ENCODE measurements around the gene SCN4B.

SCN4B gene

DNA sequence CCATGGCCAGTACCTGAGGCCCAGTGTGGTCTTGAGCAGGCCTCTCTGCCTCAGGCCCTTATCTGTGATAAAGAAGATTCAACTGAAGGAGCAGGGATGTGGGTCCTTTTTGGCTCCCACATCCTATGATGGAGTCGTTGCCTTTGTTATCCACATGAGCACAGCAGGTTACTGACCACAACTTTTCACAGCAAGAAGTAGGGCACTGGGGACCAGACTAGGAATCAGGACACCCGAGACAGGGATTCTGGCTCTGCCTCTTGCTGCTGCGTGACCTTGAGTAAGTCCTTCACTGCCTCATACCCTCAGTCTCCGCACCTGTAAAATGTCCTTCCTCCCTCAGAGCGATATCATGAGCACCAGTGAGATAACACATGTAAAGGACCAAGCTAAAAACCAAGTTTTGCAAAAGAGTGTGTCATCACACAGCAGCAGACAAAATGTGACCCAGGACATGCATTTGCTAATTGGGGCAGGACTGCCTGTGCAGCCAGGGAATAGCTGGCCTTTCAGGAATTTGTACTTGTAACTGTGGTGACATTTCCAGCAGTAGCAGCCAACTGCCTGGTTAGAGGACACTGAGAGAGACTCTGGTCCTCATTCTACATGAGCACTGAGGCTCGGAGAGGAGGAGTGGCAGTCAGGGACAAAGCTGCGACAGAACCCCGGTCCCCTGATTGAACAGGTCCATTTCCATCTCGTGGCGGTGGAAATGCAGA, 52.6 kb downstream of the SCN4B start:
- no peak for DNase-seq

DNA sequence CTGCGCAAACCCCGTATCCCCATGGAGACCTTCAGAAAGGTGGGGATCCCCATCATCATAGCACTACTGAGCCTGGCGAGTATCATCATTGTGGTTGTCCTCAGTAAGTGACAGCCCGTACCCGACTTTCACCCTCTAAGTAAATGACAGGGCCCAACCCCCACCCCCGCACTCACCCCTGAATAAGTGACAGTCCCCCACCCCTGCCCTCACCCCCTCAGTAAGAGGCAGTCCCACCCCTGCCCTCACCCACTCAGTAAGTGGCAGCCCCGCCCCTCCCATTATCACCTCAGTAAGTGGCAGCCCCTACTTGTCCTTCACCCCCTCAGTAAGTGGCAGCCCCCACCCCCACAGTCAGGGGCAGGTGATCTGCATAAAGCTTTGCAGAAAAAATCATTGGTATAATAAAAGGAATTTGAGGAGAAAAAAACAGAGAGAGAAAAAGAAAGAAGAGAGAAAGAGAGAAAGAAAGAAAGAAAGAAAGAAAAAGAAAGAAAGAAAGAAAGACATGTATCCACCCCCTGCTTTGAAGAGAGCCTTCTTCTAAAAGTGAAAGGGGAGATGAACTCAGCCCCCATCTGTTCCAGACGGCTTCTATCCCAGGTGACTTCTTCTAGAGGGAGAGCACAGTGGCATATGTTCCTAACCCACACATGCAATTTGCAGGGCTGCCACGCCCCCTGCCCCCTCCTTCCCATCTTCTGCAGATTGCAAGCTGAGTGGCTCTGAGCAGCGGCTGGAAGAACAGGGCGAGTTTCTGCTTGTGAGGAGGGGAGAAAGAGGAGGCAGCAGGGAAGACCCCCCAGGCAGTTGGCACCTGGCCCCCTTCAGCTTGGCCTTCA, 53.4 kb downstream of the SCN4B start:
- no peak for DNase-seq

DNA sequence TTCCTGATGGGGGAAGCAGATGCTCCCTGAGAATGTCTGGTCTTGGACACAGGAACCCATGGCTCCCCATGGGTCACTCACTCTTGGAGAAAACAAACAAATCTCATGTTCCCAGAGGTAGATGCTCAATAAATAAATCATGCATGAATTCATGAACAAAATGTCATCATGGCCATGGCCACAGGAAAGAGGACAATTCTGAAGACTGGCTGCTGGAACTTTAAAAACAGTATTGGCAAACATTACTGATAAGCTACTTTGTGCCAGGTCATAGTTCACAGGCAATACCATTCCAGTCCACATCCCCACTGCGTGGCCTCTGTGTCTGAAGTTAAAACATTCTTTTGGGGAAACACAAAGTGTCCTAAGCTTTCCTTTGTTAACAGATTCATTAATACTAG, 56.7 kb downstream of the SCN4B start:
- DNase-seq: no peak

DNA sequence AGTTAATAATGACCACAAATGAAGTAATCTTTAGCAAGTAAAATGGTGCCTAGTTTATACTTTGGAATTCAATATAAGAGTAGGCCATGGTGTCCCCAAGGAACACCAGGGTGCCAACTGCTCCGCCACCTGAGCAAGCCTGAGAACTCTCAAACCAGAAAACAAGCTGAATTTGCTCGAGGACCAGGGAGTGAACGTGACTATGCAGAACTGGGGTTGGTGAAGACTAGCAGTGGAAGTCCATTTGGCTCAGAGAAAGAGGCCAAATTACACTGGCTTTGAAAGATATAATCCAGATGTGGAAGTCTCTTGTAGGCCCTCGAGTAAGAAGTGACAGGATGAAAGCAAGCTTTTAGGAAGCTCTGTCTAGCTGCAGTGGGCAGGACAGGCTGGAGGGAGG, 57.1 kb downstream of the SCN4B start:
- DNase-seq: no peak

DNA sequence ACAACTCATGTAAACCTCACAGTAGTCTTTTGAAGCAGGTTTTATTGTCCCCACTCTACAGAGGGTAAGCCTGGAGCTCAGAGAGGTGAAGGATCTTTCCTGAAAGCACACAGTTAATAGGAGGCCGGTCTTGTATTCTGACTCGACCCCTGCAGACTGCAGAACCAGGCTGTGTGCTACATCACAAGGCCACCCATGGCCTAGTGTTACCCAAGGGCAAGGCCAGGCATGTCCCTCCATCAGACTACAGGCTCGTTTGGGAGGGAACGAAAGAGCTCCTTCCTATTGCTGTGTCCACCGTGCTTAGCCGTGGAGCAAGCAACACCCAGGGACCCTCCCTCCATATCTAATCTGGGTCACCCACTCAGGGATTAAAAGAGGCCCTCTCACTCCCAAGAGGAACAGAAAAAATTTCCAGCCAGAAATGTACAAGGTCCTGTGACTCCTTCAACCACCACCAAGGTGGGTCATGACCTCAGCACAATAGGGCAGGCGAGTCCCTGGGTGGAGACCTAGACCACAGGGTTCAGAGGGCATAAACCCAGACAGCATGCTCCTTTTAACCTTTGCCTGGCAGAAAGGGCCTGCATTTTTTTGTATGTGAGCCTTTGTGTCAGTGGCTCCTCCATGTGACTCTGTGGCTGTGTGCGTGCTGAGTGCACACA, 59.6 kb downstream of the SCN4B start:
- no peak for DNase-seq

DNA sequence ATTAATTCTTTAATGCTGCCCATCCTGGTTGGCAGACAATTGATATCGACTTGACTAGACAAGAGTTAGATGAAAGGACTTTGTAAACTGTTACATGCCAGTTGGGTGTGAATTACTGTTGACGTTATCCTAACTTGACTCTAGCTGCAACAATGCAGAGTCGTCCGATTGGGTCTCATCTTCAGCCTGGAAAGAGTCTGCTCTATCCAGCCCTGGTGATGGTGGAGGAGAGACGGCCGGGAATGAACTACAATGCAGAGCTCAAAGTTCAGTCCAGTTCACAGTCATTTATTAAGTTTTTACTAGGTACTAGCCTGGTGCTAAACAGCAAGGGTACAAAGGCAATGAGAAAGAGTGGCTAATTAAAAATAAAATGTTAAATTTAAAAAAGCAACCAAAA, 60.9 kb downstream of the SCN4B start:
- DNase-seq: no peak

GRCh38 chr11:118090545-118091162, 62.0 kb downstream of the SCN4B start:
- no peak for DNase-seq

DNA sequence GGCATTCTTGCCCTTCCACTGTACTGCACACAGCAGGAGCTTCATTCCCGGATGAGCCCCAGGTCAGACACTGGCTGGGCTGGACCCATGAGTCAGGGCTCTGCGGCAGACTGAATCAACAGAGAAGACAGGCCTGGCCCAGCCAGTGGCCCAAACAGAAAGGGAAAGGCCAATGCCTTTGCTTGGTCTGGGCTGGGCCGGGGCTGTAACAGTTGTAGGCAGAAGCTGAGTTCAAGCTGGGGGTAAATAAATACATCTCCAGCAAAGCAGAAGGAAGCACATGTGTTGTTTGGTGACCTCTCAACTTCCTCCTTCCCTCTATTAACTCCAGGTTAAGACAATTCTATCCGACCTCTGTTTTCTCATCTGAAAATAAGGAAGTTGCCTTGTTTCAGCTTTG, 64.1 kb downstream of the SCN4B start:
- DNase-seq: no peak

- DNase-seq: no peak
Observed at GRCh38 chr11:118087931-118088330, 64.7 kb downstream of the SCN4B start.

- DNase-seq: no peak
Observed at GRCh38 chr11:118086913-118087768, 65.5 kb downstream of the SCN4B start, which contains the start of gene SMIM35. TSS of gene SMIM35 (minus strand) at chr11:118086963. CDS start at chr11:118086757, 206 bp downstream.

DNA sequence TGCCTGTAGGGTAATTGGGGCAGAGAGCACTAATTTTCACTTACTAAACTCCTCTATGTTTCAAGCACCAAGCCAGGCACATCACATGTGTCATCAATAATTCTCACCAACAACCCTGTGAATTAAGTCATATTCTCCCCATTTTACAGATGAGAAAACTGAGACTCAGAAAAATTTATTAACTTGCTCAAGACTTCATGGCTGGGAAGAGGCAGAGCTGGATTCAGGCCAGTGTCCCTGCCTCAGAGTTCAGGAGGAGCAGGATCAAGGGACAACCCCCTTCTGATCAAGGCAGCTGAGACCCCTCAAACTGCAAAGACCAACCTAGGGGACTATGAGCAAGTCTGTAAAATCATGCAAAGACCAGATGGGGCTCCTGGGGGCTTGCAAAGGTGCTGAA, 68.0 kb downstream of the SCN4B start:
- no peak for DNase-seq

DNA sequence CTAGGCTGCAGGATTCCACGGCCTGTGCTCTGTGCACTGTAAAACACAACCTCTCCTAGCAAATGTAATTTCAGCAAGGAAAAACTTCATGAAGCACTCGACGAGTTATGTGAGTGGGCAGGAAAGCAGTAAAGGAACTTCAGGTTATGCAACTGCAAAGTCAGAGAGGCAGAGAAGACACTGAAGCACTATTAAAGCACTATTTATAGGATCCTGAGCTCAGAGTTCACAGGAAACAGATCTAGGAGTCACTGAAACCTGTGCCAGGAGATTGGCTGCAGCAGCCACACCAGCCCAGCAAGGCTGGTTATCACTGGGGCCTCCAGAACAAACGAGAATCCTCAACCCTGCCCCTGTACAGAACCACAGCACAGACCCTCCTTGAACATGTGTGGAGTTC, 68.4 kb downstream of the SCN4B start:
- no peak for DNase-seq

All from right kidney (tissue), 1 donor.